ENCODE results near the gene PITHD1.

PITHD1 gene

GRCh38 chr1:23751050-23751814 is 27.0 kb upstream of the PITHD1 start:
- no peak overlapping the region for H3K4me3 ChIP-seq (ENCODE audit: insufficient read depth, low read depth, low read length)
- 82 to 88% methylated on average over 11 of the region's 11 CpGs for WGBS, 2 experiments
- peaks cover 56% of the 10 kb centered on the region for H3K36me3 ChIP-seq (ENCODE audit: control insufficient read depth, insufficient read depth, low read length)
- no peaks in the 10 kb centered on the region for H3K9me3 ChIP-seq (ENCODE audit: control insufficient read depth, low read length)
- no peaks in the 10 kb centered on the region for H3K27me3 ChIP-seq (ENCODE audit: control insufficient read depth, insufficient read depth, low read length, poor library complexity, severe bottlenecking)
- no peaks in the 10 kb centered on the region for H3K4me1 ChIP-seq (ENCODE audit: control insufficient read depth, insufficient read depth, low read length)
- no peak overlapping the region for H3K27ac ChIP-seq (ENCODE audit: insufficient read depth, low read depth, low read length, poor library complexity, severe bottlenecking)

DNA sequence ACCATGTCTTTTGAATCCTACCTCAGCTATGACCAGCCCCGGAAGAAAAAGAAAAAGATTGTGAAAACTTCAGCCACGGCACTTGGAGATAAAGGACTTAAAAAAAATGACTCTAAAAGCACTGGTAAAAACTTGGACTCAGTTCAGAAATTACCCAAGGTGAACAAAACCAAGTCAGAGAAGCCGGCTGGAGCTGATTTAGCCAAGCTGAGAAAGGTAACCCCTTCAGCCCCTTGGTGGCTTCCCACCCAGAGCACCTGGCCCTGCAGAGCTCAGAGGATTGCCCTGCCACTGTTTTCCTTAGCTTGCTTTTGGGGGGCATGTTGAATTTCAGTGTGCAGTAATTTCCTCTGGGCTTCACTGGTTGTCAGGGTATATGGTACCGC is 26.4 kb upstream of the PITHD1 start:
- H3K4me3 ChIP-seq (ENCODE audit: insufficient read depth, low read depth, low read length) = no peak overlapping the region
- 96 to 97% methylated on average over 4 of the region's 4 CpGs for WGBS, 2 experiments
- peaks cover 62% of the 10 kb centered on the region for H3K36me3 ChIP-seq (ENCODE audit: control insufficient read depth, insufficient read depth, low read length)

DNA sequence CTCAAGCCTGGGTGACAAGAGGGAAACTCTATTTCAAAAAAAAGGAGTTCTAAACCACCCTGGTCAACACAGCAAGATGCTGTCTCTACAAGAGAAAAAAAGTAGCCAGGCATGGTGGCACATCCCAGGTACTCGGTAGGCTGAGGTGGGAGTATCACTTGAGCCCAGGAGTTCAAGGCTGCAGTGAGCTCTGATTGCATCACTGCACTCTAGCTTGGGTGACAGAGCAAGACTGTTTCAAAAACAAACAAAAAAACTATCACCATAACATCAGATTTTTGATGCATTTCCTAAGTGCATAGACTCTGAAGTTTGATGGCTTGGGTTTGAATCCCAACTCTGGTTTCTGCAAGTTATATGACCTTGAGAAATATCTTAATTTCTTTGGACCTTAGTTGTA is 25.3 kb upstream of the PITHD1 start:
- Histone ChIP-seq H3K36me3 (ENCODE audit: control insufficient read depth, insufficient read depth, low read length) (peaks cover 73% of the 10 kb centered on the region), H3K4me1 (ENCODE audit: control insufficient read depth, insufficient read depth, low read length) (no peaks in the 10 kb centered on the region), H3K4me3 (ENCODE audit: insufficient read depth, low read depth, low read length) (no peak overlapping the region), H3K9me3 (ENCODE audit: control insufficient read depth, low read length) (no peaks in the 10 kb centered on the region), H3K27me3 (ENCODE audit: control insufficient read depth, insufficient read depth, low read length, poor library complexity, severe bottlenecking) (no peaks in the 10 kb centered on the region), H3K27ac (ENCODE audit: insufficient read depth, low read depth, low read length, poor library complexity, severe bottlenecking) (no peak overlapping the region)
- WGBS, 2 experiments = 90 to 94% methylated on average over 1 of the region's 1 CpG

More for the DNA sequence above, 26.4 kb upstream of the PITHD1 start:
- Histone ChIP-seq H3K27me3 (ENCODE audit: control insufficient read depth, insufficient read depth, low read length, poor library complexity, severe bottlenecking) (no peaks in the 10 kb centered on the region), H3K9me3 (ENCODE audit: control insufficient read depth, low read length) (no peaks in the 10 kb centered on the region), H3K27ac (ENCODE audit: insufficient read depth, low read depth, low read length, poor library complexity, severe bottlenecking) (no peak overlapping the region), H3K4me1 (ENCODE audit: control insufficient read depth, insufficient read depth, low read length) (no peaks in the 10 kb centered on the region)

GRCh38 chr1:23756676-23757075 is 21.5 kb upstream of the PITHD1 start:
- Histone ChIP-seq H3K27me3 (ENCODE audit: control insufficient read depth, insufficient read depth, low read length, poor library complexity, severe bottlenecking) (no peaks in the 10 kb centered on the region), H3K36me3 (ENCODE audit: control insufficient read depth, insufficient read depth, low read length) (peaks cover 94% of the 10 kb centered on the region), H3K9me3 (ENCODE audit: control insufficient read depth, low read length) (no peaks in the 10 kb centered on the region), H3K4me3 (ENCODE audit: insufficient read depth, low read depth, low read length) (no peak overlapping the region), H3K27ac (ENCODE audit: insufficient read depth, low read depth, low read length, poor library complexity, severe bottlenecking) (no peak overlapping the region), H3K4me1 (ENCODE audit: control insufficient read depth, insufficient read depth, low read length) (no peaks in the 10 kb centered on the region)
- WGBS, 2 experiments = 93 to 95% methylated on average over 3 of the region's 3 CpGs

GRCh38 chr1:23757812-23758211 is 20.4 kb upstream of the PITHD1 start:
- peaks cover 83% of the 10 kb centered on the region for H3K36me3 ChIP-seq (ENCODE audit: control insufficient read depth, insufficient read depth, low read length)

GRCh38 chr1:23759277-23759676 is 18.9 kb upstream of the PITHD1 start:
- no peaks in the 10 kb centered on the region for H3K27me3 ChIP-seq (ENCODE audit: control insufficient read depth, insufficient read depth, low read length, poor library complexity, severe bottlenecking)
- 92 to 97% methylated on average over 4 of the region's 4 CpGs for WGBS, 2 experiments
- H3K27ac ChIP-seq (ENCODE audit: insufficient read depth, low read depth, low read length, poor library complexity, severe bottlenecking) = no peak overlapping the region
- H3K36me3 ChIP-seq (ENCODE audit: control insufficient read depth, insufficient read depth, low read length) = peaks cover 68% of the 10 kb centered on the region
- no peaks in the 10 kb centered on the region for H3K9me3 ChIP-seq (ENCODE audit: control insufficient read depth, low read length)
- H3K4me3 ChIP-seq (ENCODE audit: insufficient read depth, low read depth, low read length) = no peak overlapping the region
- no peaks in the 10 kb centered on the region for H3K4me1 ChIP-seq (ENCODE audit: control insufficient read depth, insufficient read depth, low read length)

More at GRCh38 chr1:23757812-23758211, 20.4 kb upstream of the PITHD1 start:
- no peak overlapping the region for H3K4me3 ChIP-seq (ENCODE audit: insufficient read depth, low read depth, low read length)
- no peaks in the 10 kb centered on the region for H3K4me1 ChIP-seq (ENCODE audit: control insufficient read depth, insufficient read depth, low read length)
- no peaks in the 10 kb centered on the region for H3K9me3 ChIP-seq (ENCODE audit: control insufficient read depth, low read length)
- 93 to 94% methylated on average over 1 of the region's 1 CpG for WGBS, 2 experiments
- H3K27me3 ChIP-seq (ENCODE audit: control insufficient read depth, insufficient read depth, low read length, poor library complexity, severe bottlenecking) = no peaks in the 10 kb centered on the region
- no peak overlapping the region for H3K27ac ChIP-seq (ENCODE audit: insufficient read depth, low read depth, low read length, poor library complexity, severe bottlenecking)

GRCh38 chr1:23763041-23763577 is 15.1 kb upstream of the PITHD1 start:
- H3K27ac ChIP-seq (ENCODE audit: insufficient read depth, low read depth, low read length, poor library complexity, severe bottlenecking) = no peak overlapping the region
- H3K4me3 ChIP-seq (ENCODE audit: insufficient read depth, low read depth, low read length) = no peak overlapping the region
- H3K9me3 ChIP-seq (ENCODE audit: control insufficient read depth, low read length) = no peaks in the 10 kb centered on the region
- H3K27me3 ChIP-seq (ENCODE audit: control insufficient read depth, insufficient read depth, low read length, poor library complexity, severe bottlenecking) = no peaks in the 10 kb centered on the region
- peaks cover 32% of the 10 kb centered on the region for H3K36me3 ChIP-seq (ENCODE audit: control insufficient read depth, insufficient read depth, low read length)
- 87 to 90% methylated on average over 6 to 7 of the region's 7 CpGs for WGBS, 2 experiments
- H3K4me1 ChIP-seq (ENCODE audit: control insufficient read depth, insufficient read depth, low read length) = no peaks in the 10 kb centered on the region

DNA sequence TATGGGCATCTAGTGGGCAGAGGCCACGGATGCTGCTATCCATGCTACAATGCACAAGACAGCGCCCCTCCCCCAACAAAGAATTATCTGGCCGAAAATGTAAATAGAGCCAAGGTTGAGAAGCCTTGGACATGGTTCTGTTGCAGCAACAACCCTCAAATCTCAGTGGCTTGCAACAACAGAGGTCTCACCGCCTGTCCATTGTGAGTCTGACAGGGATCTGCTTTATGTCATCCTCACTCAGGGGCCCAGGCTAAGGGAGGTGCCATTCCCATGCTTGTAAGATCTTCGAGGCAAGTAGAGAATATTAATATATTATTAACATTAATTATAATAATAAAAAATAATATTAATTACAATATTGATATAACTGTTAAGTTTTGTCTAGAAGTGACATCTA is 9.5 kb upstream of the PITHD1 start:
- 89 to 97% methylated on average over 4 of the region's 5 CpGs for WGBS, 2 experiments
- H3K36me3 ChIP-seq (ENCODE audit: control insufficient read depth, insufficient read depth, low read length) = no peaks in the 10 kb centered on the region
- H3K27me3 ChIP-seq (ENCODE audit: control insufficient read depth, insufficient read depth, low read length, poor library complexity, severe bottlenecking) = no peaks in the 10 kb centered on the region
- H3K4me3 ChIP-seq (ENCODE audit: insufficient read depth, low read depth, low read length) = no peak overlapping the region
- no peaks in the 10 kb centered on the region for H3K9me3 ChIP-seq (ENCODE audit: control insufficient read depth, low read length)
- no peaks in the 10 kb centered on the region for H3K4me1 ChIP-seq (ENCODE audit: control insufficient read depth, insufficient read depth, low read length)
- H3K27ac ChIP-seq (ENCODE audit: insufficient read depth, low read depth, low read length, poor library complexity, severe bottlenecking) = no peak overlapping the region

DNA sequence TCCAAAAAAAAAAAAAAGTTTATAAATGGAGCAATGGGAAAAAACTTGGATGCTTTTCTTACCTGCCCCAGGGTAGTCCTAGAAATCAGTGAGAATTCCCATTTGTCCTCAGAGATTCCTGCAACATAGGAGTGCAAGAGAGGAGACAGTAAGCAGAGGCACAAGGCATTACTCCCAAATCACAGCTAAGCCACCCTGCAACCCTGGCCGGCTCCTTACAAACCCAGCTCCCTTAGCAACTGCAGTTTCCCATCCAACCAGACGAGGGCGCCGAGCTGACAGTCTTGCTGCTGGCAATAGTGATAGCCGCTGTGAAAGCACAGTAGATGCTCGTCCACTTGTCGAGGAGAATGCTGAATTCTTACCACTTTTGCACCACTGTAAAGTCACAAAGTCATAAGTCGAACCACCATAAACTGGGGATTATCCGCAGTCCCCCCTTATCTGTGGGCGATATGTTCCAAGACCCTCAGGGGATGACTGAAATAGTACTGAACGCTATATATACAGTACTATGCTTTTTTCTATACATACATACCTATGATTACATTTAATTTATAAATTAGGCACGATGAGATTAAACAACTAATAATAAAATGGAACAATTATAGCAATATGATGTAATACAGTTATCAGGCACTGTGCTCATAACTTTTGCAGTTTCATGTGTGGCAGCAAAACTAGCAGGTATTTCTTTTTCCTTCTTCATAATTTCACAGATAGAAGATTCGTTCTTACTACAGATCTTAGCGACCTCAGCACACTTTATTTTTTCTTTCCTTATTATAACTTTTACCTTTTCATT is 6.0 kb upstream of the PITHD1 start:
- Histone ChIP-seq H3K9me3 (ENCODE audit: control insufficient read depth, low read length) (no peaks in the 10 kb centered on the region), H3K4me1 (ENCODE audit: control insufficient read depth, insufficient read depth, low read length) (no peaks in the 10 kb centered on the region), H3K27me3 (ENCODE audit: control insufficient read depth, insufficient read depth, low read length, poor library complexity, severe bottlenecking) (no peaks in the 10 kb centered on the region), H3K36me3 (ENCODE audit: control insufficient read depth, insufficient read depth, low read length) (no peaks in the 10 kb centered on the region), H3K27ac (ENCODE audit: insufficient read depth, low read depth, low read length, poor library complexity, severe bottlenecking) (no peak overlapping the region), H3K4me3 (ENCODE audit: insufficient read depth, low read depth, low read length) (no peak overlapping the region)
- 18 to 19% methylated on average over 12 of the region's 14 CpGs for WGBS, 2 experiments

- Histone ChIP-seq H3K4me1 (ENCODE audit: control insufficient read depth, insufficient read depth, low read length) (no peaks in the 10 kb centered on the region), H3K9me3 (ENCODE audit: control insufficient read depth, low read length) (no peaks in the 10 kb centered on the region), H3K36me3 (ENCODE audit: control insufficient read depth, insufficient read depth, low read length) (no peaks in the 10 kb centered on the region), H3K4me3 (ENCODE audit: insufficient read depth, low read depth, low read length) (no peak overlapping the region), H3K27me3 (ENCODE audit: control insufficient read depth, insufficient read depth, low read length, poor library complexity, severe bottlenecking) (no peaks in the 10 kb centered on the region), H3K27ac (ENCODE audit: insufficient read depth, low read depth, low read length, poor library complexity, severe bottlenecking) (no peak overlapping the region)
- WGBS, 2 experiments = 92% methylated on average over 10 of the region's 10 CpGs
These were observed 5.4 kb upstream of the PITHD1 start for GRCh38 chr1:23772854-23773242.

All from ectodermal cell (in vitro differentiated cells).